Spleen (tissue), 7 donors: Measurements from ENCODE around the gene AKNA.

Experiments used
- CTCF ChIP-seq, 11 experiments: fragments of 200-600 bp in 7 of 11; fragments of 450-650 bp in 4 of 11; sonication (generic) in 4 of 11; IDR thresholded peaks in 8 of 11; conservative IDR thresholded peaks in 3 of 11; 1 replicate in 7 of 11; 2 replicates in 4 of 11; pipeline versions ENCODE4 v1.4.0 to v1.8.0; 2016 to 2021; ENCODE audit warnings: antibody characterized with exemption in 11 of 11, inconsistent platforms in 4 of 11, mild to moderate bottlenecking in 1 of 11
- POLR2AphosphoS5 ChIP-seq, 3 donors: sonication (generic); formaldehyde crosslinking; IDR thresholded peaks; one replicate each; pipeline ENCODE4 v1.5.1; 2017; ENCODE audit warnings: antibody characterized with exemption in 3 of 3
- donor health status: DM: no; HTN: no; CAD: no; lungs with moderate emphysema.
- donor health status: DM: no; HTN: no; CAD: no.
- donor health status: DM: no; HTN: no; CAD: no.

GRCh38 chr9:114374936-114375335 lies 12.8 kb downstream of the AKNA start:
- TF ChIP-seq CTCF (IDR thresholded peaks at IDR 0.05 in 8 of 11, conservative IDR thresholded peaks at IDR 0.05 in 3 of 11) (no peak), POLR2AphosphoS5 (IDR thresholded peaks at IDR 0.05) (no peak)
